ENCODE data around the gene LMAN1L. TPM values are rescaled to one million over a fixed set of nuclear protein-coding genes. Genes with fewer than 3 reads are reported as not detected.
A peak's percentile ranks its signal among the peaks of the same experiment; 100 is the strongest.

Gene LMAN1L
- polyA plus RNA-seq, 3 donors: 0.08 TPM; not detected in 2

GRCh38 chr15:74869726-74870407 is 57.2 kb downstream of the LMAN1L start:
- Mint-ChIP-seq H3K36me3 (peaks cover 9 to 19% of the 10 kb centered on the region in 2 donors), H3K4me1 (peaks cover 82% of the 10 kb centered on the region), H3K9me3 (no peaks in the 10 kb centered on the region), H3K27ac (peak overlapping the region; percentile 91 to 98 (median 97)), H3K27me3 (ENCODE audit: low read depth in 3 of 3) (peaks cover 0 to 4% (median 0%) of the 10 kb centered on the region in 3 donors), H3K4me3 (peak overlapping the region; percentile 26 to 77)
- peak overlapping the region in 2 of 3 experiments; percentile 2 to 69 for H3K4me3 ChIP-seq (replicated peaks in 1 of 3; ENCODE audit: low read depth in 2 of 3, low read length in 3 of 3)
- H3K27ac ChIP-seq (ENCODE audit: low read depth in 1 of 2, low read length in 2 of 2): peak overlapping the region; percentile 69 to 81
- peaks cover 78% of the 10 kb centered on the region for H4K20me1 ChIP-seq (ENCODE audit: insufficient read depth, low read length)
- no peak for TF ChIP-seq CTCF (IDR thresholded peaks at IDR 0.05)
- intact Hi-C loops (cut with micrococcal nuclease): loop anchor here in 1 of 2 donors (5.0 kb wide), 1 partner anchor 32 kb away; no protein-coding TSS in a partner anchor
- peak overlapping the region; percentile 79 for H3K4me2 ChIP-seq (replicated peaks; ENCODE audit: extremely low read depth, low read length, poor library complexity, severe bottlenecking)
- H2AFZ ChIP-seq (ENCODE audit: insufficient read depth, low read depth, low read length, poor library complexity, severe bottlenecking): no peak overlapping the region
- H3K79me2 ChIP-seq (ENCODE audit: insufficient read depth, low read length): peaks cover 81% of the 10 kb centered on the region
- peaks cover 0 to 6% of the 10 kb centered on the region in 2 donors for H3K36me3 ChIP-seq (replicated peaks in 1 of 2; ENCODE audit: control insufficient read depth in 1 of 2, insufficient read depth in 2 of 2, low read length in 2 of 2)
- peak overlapping the region; percentile 47 for H3K9ac ChIP-seq (ENCODE audit: insufficient read depth, low read length, poor library complexity, severe bottlenecking)
- H3K4me1 ChIP-seq (ENCODE audit: control insufficient read depth in 1 of 2, insufficient read depth in 2 of 2, low read length in 2 of 2): peaks cover 74 to 78% of the 10 kb centered on the region in 2 donors
- peak; percentile 77 to 91 (median 85) for DNase-seq
- H3K27me3 ChIP-seq (ENCODE audit: control insufficient read depth in 2 of 2, insufficient read depth in 2 of 2, low read length in 2 of 2): no peaks in the 10 kb centered on the region
- no peaks in the 10 kb centered on the region for H3K9me3 ChIP-seq (replicated peaks in 1 of 2; ENCODE audit: control insufficient read depth in 1 of 2, insufficient read depth in 1 of 2, low read length in 2 of 2)
- WGBS (ENCODE audit: insufficient coverage): 0% methylated on average over 3 of the region's 6 CpGs

GRCh38 chr15:74870436-74871215 is 58.0 kb downstream of the LMAN1L start:
- intact Hi-C loops (cut with micrococcal nuclease): no loop called here
- H3K4me3 ChIP-seq (replicated peaks in 1 of 3; ENCODE audit: low read depth in 2 of 3, low read length in 3 of 3): peak overlapping the region in 2 of 3 experiments; percentile 4 to 69
- H3K9me3 ChIP-seq (replicated peaks in 1 of 2; ENCODE audit: control insufficient read depth in 1 of 2, insufficient read depth in 1 of 2, low read length in 2 of 2): no peaks in the 10 kb centered on the region
- H3K79me2 ChIP-seq (ENCODE audit: insufficient read depth, low read length): peaks cover 74% of the 10 kb centered on the region
- Mint-ChIP-seq H3K27ac (peak overlapping the region; percentile 91 to 98 (median 97)), H3K9me3 (peaks cover 0 to 1% (median 0%) of the 10 kb centered on the region in 7 donors), H3K4me3 (peak overlapping the region; percentile 26 to 77), H3K4me1 (peaks cover 76% of the 10 kb centered on the region), H3K27me3 (ENCODE audit: low read depth in 3 of 3) (peaks cover 0 to 4% (median 1%) of the 10 kb centered on the region in 3 donors), H3K36me3 (peaks cover 7 to 16% of the 10 kb centered on the region in 2 donors)
- H3K27me3 ChIP-seq (ENCODE audit: control insufficient read depth in 2 of 2, insufficient read depth in 2 of 2, low read length in 2 of 2): no peaks in the 10 kb centered on the region
- peak overlapping the region; percentile 79 for H3K4me2 ChIP-seq (replicated peaks; ENCODE audit: extremely low read depth, low read length, poor library complexity, severe bottlenecking)
- peaks cover 0 to 6% of the 10 kb centered on the region in 2 donors for H3K36me3 ChIP-seq (replicated peaks in 1 of 2; ENCODE audit: control insufficient read depth in 1 of 2, insufficient read depth in 2 of 2, low read length in 2 of 2)
- peaks cover 70% of the 10 kb centered on the region for H4K20me1 ChIP-seq (ENCODE audit: insufficient read depth, low read length)
- no peak overlapping the region for H2AFZ ChIP-seq (ENCODE audit: insufficient read depth, low read depth, low read length, poor library complexity, severe bottlenecking)
- TF ChIP-seq CTCF (IDR thresholded peaks at IDR 0.05): no peak
- peak in 2 of 3 donors; percentile 22 to 24 for DNase-seq
- peak overlapping the region; percentile 68 to 81 for H3K27ac ChIP-seq (ENCODE audit: low read depth in 1 of 2, low read length in 2 of 2)
- 7% methylated on average over 5 of the region's 6 CpGs for WGBS (ENCODE audit: insufficient coverage)
- H3K9ac ChIP-seq (ENCODE audit: insufficient read depth, low read length, poor library complexity, severe bottlenecking): peak overlapping the region; percentile 2
- H3K4me1 ChIP-seq (ENCODE audit: control insufficient read depth in 1 of 2, insufficient read depth in 2 of 2, low read length in 2 of 2): peaks cover 74 to 78% of the 10 kb centered on the region in 2 donors

Data from CD14-positive monocyte (primary cell).